H1 (cell line): ENCODE measurements around the gene PREX1. TPM values are rescaled to one million over a fixed set of nuclear protein-coding genes. Genes with fewer than 3 reads are reported as not detected.

ENCODE experiments used
- CTCF ChIA-PET: fragments of 300-600 bp; sonication (Branson Sonifier 250); formaldehyde crosslinking; loops from one replicate; lab custom pipeline; 2021; ENCODE audit not compliant: partially characterized antibody; lab: Charles Lee
- POLR2A ChIA-PET: fragments of 300-600 bp; sonication (Branson Sonifier 250); formaldehyde crosslinking; loops from one replicate; lab custom pipeline; 2021; ENCODE audit warnings: inconsistent platforms; ENCODE audit not compliant: partially characterized antibody; lab: Charles Lee
- DNase-seq, 2 experiments: peaks; one replicate each; pipeline versions ENCODE4 v3.0.0 to v3.0.0-alpha.2; 2010 to 2022; ENCODE audit warnings: low spot score in 2 of 2, low read depth in 1 of 2, mixed read lengths in 1 of 2
- FAIRE-seq: peaks from 2 replicates; lab custom pipeline; 2011; peaks lifted over from hg19 to GRCh38; lab: Jason Lieb, UNC
- H2AFZ ChIP-seq: 2 replicates; pipeline ENCODE4 v1.8.1; 2012; ENCODE audit warnings: low read length, inconsistent platforms
- H2AK5ac ChIP-seq: 2 replicates; pipeline ENCODE4 v1.6.1; 2013; ENCODE audit warnings: low read depth, low read length
- H2BK120ac ChIP-seq: replicated peaks from 2 replicates; pipeline ENCODE3; 2013; ENCODE audit warnings: low read depth, low read length, inconsistent platforms
- H2BK12ac ChIP-seq: 2 replicates; pipeline ENCODE4 v1.6.1; 2013; ENCODE audit warnings: low read depth, low read length
- H2BK15ac ChIP-seq: 2 replicates; pipeline ENCODE4 v1.6.1; 2013; ENCODE audit warnings: low read length
- H2BK20ac ChIP-seq: 2 replicates; pipeline ENCODE4 v1.6.1; 2013; ENCODE audit warnings: low read length
- H2BK5ac ChIP-seq: 2 replicates; pipeline ENCODE4 v1.6.1; 2013; ENCODE audit warnings: low read depth, low read length
- H3K14ac ChIP-seq: 2 replicates; pipeline ENCODE4 v1.6.1; 2013; ENCODE audit warnings: inconsistent platforms; ENCODE audit not compliant: insufficient read length
- H3K18ac ChIP-seq: 2 replicates; pipeline ENCODE4 v1.6.1; 2013; ENCODE audit warnings: low read length; ENCODE audit errors: extremely low read depth
- H3K23ac ChIP-seq: 2 replicates; pipeline ENCODE4 v1.6.1; 2013; ENCODE audit warnings: inconsistent platforms; ENCODE audit not compliant: insufficient read length
- H3K23me2 ChIP-seq: 2 replicates; pipeline ENCODE4 v1.6.1; 2013; ENCODE audit warnings: low read depth, low read length
- H3K27ac ChIP-seq: 2 replicates; pipeline ENCODE4 v1.6.1; 2011; ENCODE audit warnings: low read depth, low read length, inconsistent platforms
- H3K27me3 ChIP-seq, 4 experiments: replicated peaks in 1 of 4; 1 replicate in 1 of 4; 2 replicates in 3 of 4; pipeline versions ENCODE4 v1.6.1 to v1.8.1; 2011 to 2013; ENCODE audit warnings: low read length in 3 of 4, mild to moderate bottlenecking in 3 of 4, inconsistent platforms in 2 of 4, mixed read lengths in 2 of 4, moderate library complexity in 1 of 4; ENCODE audit not compliant: control insufficient read depth in 3 of 4, insufficient read depth in 3 of 4; ENCODE audit errors: extremely low read depth in 1 of 4
- H3K36me3 ChIP-seq, 4 experiments: 2 replicates each; pipeline versions ENCODE4 v1.6.1 to v1.8.1; 2011 to 2013; ENCODE audit warnings: mild to moderate bottlenecking in 4 of 4, low read length in 3 of 4, moderate library complexity in 2 of 4, control low read depth in 1 of 4, inconsistent platforms in 1 of 4; ENCODE audit not compliant: insufficient read depth in 4 of 4, control insufficient read depth in 2 of 4
- H3K4ac ChIP-seq: replicated peaks from 2 replicates; pipeline ENCODE3; 2013; ENCODE audit warnings: low read length, low read depth, mixed read lengths, inconsistent platforms; ENCODE audit not compliant: insufficient read length
- H3K4me1 ChIP-seq, 4 experiments: replicated peaks in 1 of 4; 1 replicate in 1 of 4; 2 replicates in 3 of 4; pipeline versions ENCODE4 v1.6.1 to v1.8.1; 2011 to 2013; ENCODE audit warnings: low read length in 3 of 4, inconsistent platforms in 2 of 4, mixed read lengths in 1 of 4; ENCODE audit not compliant: insufficient read depth in 4 of 4, control insufficient read depth in 3 of 4
- H3K4me2 ChIP-seq, 2 experiments: 2 replicates each; pipeline versions ENCODE4 v1.6.1 to v1.8.1; 2011 to 2013; ENCODE audit warnings: low read depth in 2 of 2, low read length in 2 of 2, control low read depth in 1 of 2, inconsistent platforms in 1 of 2, mild to moderate bottlenecking in 1 of 2; ENCODE audit not compliant: insufficient read depth in 1 of 2
- H3K4me3 ChIP-seq, 4 experiments: fragments of 200-600, 300-600 bp in 1 of 4; sonication (generic), shearing (Covaris generic), sonication (Bioruptor Twin) in 1 of 4; 2 replicates each; pipeline versions ENCODE4 v1.5.1 to v1.8.1; 2011 to 2016; ENCODE audit warnings: low read length in 4 of 4, low read depth in 3 of 4, control low read depth in 2 of 4, inconsistent platforms in 2 of 4, mild to moderate bottlenecking in 2 of 4, mixed read lengths in 1 of 4, moderate library complexity in 1 of 4; ENCODE audit not compliant: insufficient read depth in 2 of 4; ENCODE audit errors: extremely low read depth in 1 of 4
- H3K56ac ChIP-seq: replicated peaks from 2 replicates; pipeline ENCODE3; 2013; ENCODE audit warnings: low read depth, mild to moderate bottlenecking, mixed read lengths, low read length, inconsistent platforms; ENCODE audit not compliant: insufficient read length
- H3K79me1 ChIP-seq: 2 replicates; pipeline ENCODE4 v1.6.1; 2013; ENCODE audit warnings: low read depth, low read length, control low read depth
- H3K79me2 ChIP-seq, 2 experiments: 2 replicates each; pipeline versions ENCODE4 v1.6.1 to v1.8.1; 2012 to 2013; ENCODE audit warnings: low read length in 2 of 2, mild to moderate bottlenecking in 2 of 2, inconsistent platforms in 1 of 2; ENCODE audit not compliant: insufficient read depth in 2 of 2, control insufficient read depth in 1 of 2
- H3K9ac ChIP-seq, 4 experiments: replicated peaks in 1 of 4; 1 replicate in 1 of 4; 2 replicates in 3 of 4; pipeline versions ENCODE4 v1.6.1 to v1.8.1; 2011 to 2013; ENCODE audit warnings: low read depth in 3 of 4, low read length in 3 of 4, control low read depth in 2 of 4, mild to moderate bottlenecking in 2 of 4, moderate library complexity in 2 of 4, inconsistent platforms in 1 of 4; ENCODE audit errors: extremely low read depth in 1 of 4
- H3K9me3 ChIP-seq, 2 experiments: 2 replicates each; pipeline versions ENCODE4 v1.6.1 to v1.8.1; 2012 to 2013; ENCODE audit warnings: mild to moderate bottlenecking in 2 of 2, moderate library complexity in 2 of 2, control low read depth in 1 of 2, inconsistent platforms in 1 of 2, low read depth in 1 of 2, low read length in 1 of 2, mixed read lengths in 1 of 2; ENCODE audit not compliant: insufficient read depth in 2 of 2
- H4K20me1 ChIP-seq, 2 experiments: replicated peaks in 1 of 2; 2 replicates each; pipeline versions ENCODE3 to v1.8.1; 2011 to 2013; ENCODE audit warnings: inconsistent platforms in 2 of 2, low read length in 2 of 2, mild to moderate bottlenecking in 1 of 2; ENCODE audit not compliant: insufficient read depth in 2 of 2, control insufficient read depth in 1 of 2
- H4K5ac ChIP-seq: 2 replicates; pipeline ENCODE4 v1.6.1; 2013; ENCODE audit warnings: low read length, low read depth, mixed read lengths, inconsistent platforms; ENCODE audit not compliant: insufficient read length
- H4K8ac ChIP-seq: 2 replicates; pipeline ENCODE4 v1.8.0; 2013; ENCODE audit warnings: mild to moderate bottlenecking, moderate library complexity, low read length, inconsistent platforms; ENCODE audit not compliant: insufficient read depth; ENCODE audit errors: extremely low read depth
- H4K91ac ChIP-seq: replicated peaks from 2 replicates; pipeline ENCODE3; 2013; ENCODE audit warnings: low read length, mixed read lengths, inconsistent platforms; ENCODE audit not compliant: insufficient read length
- CBX8 ChIP-seq: fragments of 300-800, 300-1000 bp; sonication (generic); IDR thresholded peaks from 2 replicates; pipeline ENCODE4 v1.7.1; 2016; ENCODE audit warnings: low read depth, low read length, borderline replicate concordance
- CHD1 ChIP-seq: IDR thresholded peaks from 2 replicates; pipeline ENCODE4 v1.6.1; 2012; ENCODE audit warnings: low read depth, low read length, improper control_type of control experiment
- EP300 ChIP-seq, 2 experiments: IDR thresholded peaks; 1 replicate in 1 of 2; 2 replicates in 1 of 2; pipeline ENCODE4 v1.6.1; 2011 to 2012; ENCODE audit warnings: low read depth in 2 of 2, low read length in 2 of 2, mild to moderate bottlenecking in 2 of 2, borderline replicate concordance in 1 of 2, inconsistent platforms in 1 of 2, moderate library complexity in 1 of 2
- TAF7 ChIP-seq: optimal IDR thresholded peaks from 2 replicates; pipeline ENCODE3; 2011; ENCODE audit warnings: low read depth, mild to moderate bottlenecking, inconsistent platforms, low read length, moderate library complexity, borderline replicate concordance
- WGBS, 2 experiments: shearing (Covaris generic) in 1 of 2; methylation state at CpG; one replicate each; pipeline versions ENCODE4 v1.1.6 to v1.1.7; 2013 to 2015; ENCODE audit warnings: low lambda C conversion rate in 2 of 2, mixed read lengths in 2 of 2, inconsistent platforms in 1 of 2, low coverage in 1 of 2, missing lambda C conversion rate in 1 of 2; ENCODE audit not compliant: insufficient replicate concordance in 2 of 2, insufficient coverage in 1 of 2, insufficient read length in 1 of 2; ENCODE audit errors: extremely low coverage in 1 of 2, missing lambda C conversion rate in 1 of 2; 5-methylcytosine and 5-hydroxymethylcytosine counted together
- polyA plus RNA-seq, 7 experiments: library from polyadenylated mRNA; depleted of rRNA in 3 of 7; stranded (reverse) in 5 of 7; unstranded in 2 of 7; fragments of >200 nt in 5 of 7; fragments of 200-250 nt in 2 of 7; gene quantifications; 1 replicate in 5 of 7; 2 replicates in 1 of 7; 4 replicates in 1 of 7; pipeline versions ENCODE4 v1.2.1 to v1.2.3, GENCODE V29; 2011 to 2013; ENCODE audit warnings: missing spikeins in 2 of 7, mixed read lengths in 2 of 7
- total RNA-seq: library from RNA; stranded (reverse); fragmentation: NEBNext Ultra II Directional; extraction: Animal tissue kit (Norgen Biotek cat#: 25700); gene quantifications from 2 replicates; pipeline ENCODE4 v1.2.1, GENCODE V29; 2021

The PREX1 gene
- total and polyA plus RNA-seq, 2 of the 8 experiments (the other 6 are each of a cell fraction or from before 2014, with no cell fraction given), result 10.7 to 12.8 TPM

DNA sequence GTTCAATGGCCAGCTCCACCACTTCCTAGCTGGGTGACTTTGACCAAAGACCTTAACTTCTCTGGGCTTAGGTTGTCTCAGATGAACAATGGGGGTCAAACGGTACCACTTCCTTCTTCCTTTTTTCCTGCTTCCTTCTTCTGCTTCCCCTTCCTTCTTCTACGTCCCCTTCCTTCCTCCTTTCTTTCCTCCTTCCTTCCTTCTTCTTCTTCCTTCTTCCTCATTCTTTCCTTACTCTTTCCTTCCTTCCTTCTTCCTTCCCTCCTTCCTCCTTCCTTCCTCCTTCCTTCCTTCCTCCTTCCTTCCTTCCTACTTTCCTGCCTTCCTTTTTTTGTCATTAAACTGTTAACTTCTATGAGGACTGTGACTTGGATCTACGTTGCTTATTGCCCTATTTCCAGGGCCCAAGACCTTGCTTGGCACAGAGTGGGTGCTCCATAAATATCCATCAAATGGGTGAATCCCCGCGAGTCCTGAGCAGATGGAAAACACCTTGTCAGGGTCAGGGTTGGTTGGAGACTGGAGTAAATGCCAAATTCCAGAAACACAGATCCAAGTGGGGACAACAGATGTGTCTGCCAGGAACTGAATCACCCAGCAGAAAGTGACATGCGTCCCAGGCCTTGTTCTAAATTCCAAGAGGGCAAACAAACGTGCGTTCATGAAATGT lies 243.3 kb downstream of the PREX1 start:
- Histone ChIP-seq H3K18ac (no peak overlapping the region), H4K8ac (no peak overlapping the region), H3K27ac (no peak overlapping the region), H3K4ac (no peak overlapping the region), H4K5ac (no peak overlapping the region), H3K9ac (no peak overlapping the region), H3K4me3 (no peak overlapping the region), H4K20me1 (no peaks in the 10 kb centered on the region), H2BK120ac (no peak overlapping the region), H3K4me2 (no peak overlapping the region), H3K79me2 (no peaks in the 10 kb centered on the region), H3K4me1 (no peaks in the 10 kb centered on the region), H2BK5ac (no peak overlapping the region), H3K36me3 (no peaks in the 10 kb centered on the region), H3K23ac (no peak overlapping the region), H2AFZ (no peak overlapping the region), H3K56ac (no peak overlapping the region), H3K9me3 (peaks cover 0 to 6% of the 10 kb centered on the region in 2 experiments; a peak in 1 of 4 replicates), H2BK20ac (no peak overlapping the region), H2AK5ac (no peak overlapping the region), H2BK15ac (no peak overlapping the region), H4K91ac (no peak overlapping the region), H3K27me3 (no peaks in the 10 kb centered on the region), H3K79me1 (no peaks in the 10 kb centered on the region), H2BK12ac (no peak overlapping the region), H3K14ac (no peak overlapping the region), H3K23me2 (no peaks in the 10 kb centered on the region; the same call in 1 of the 2 replicates)
- ChIA-PET POLR2A (no interaction called here), CTCF (no interaction called here)
- DNase-seq (no peak), FAIRE-seq (no peak)
- WGBS, 2 experiments, result 90% methylated on average over 8 of the region's 8 CpGs; no CpG with 5 or more reads in 1 of the 2 experiments
- TF ChIP-seq CBX8 (no peak), EP300 (IDR thresholded peaks at IDR 0.05; ENCODE audit: borderline replicate concordance in 1 of 2, low read depth in 2 of 2, low read length in 2 of 2) (no peak), TAF7 (no peak), CHD1 (no peak)
